ENCODE measurements around the gene OR1B1.

DNA sequence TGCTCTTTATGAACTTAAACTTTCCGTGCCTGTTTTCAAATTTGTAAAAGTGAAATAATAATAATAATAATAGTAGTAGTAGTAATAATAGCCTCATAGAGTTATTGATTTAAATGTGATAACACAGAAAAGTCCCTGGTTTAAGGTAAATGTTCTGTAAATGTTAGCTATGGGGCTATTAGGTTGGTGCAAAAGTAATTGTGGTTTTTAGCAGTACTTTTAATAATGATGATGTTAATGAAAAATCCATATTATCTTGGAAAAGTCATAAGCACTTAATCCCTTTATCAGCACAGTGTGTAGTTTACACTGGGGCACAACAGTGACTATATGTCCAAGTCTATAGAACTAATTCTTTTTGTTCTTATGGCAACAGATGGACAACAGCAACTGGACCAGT is 43.1 kb downstream of the OR1B1 start, which contains the start of gene OR1Q1:
- TF ChIP-seq, protein P1, sequence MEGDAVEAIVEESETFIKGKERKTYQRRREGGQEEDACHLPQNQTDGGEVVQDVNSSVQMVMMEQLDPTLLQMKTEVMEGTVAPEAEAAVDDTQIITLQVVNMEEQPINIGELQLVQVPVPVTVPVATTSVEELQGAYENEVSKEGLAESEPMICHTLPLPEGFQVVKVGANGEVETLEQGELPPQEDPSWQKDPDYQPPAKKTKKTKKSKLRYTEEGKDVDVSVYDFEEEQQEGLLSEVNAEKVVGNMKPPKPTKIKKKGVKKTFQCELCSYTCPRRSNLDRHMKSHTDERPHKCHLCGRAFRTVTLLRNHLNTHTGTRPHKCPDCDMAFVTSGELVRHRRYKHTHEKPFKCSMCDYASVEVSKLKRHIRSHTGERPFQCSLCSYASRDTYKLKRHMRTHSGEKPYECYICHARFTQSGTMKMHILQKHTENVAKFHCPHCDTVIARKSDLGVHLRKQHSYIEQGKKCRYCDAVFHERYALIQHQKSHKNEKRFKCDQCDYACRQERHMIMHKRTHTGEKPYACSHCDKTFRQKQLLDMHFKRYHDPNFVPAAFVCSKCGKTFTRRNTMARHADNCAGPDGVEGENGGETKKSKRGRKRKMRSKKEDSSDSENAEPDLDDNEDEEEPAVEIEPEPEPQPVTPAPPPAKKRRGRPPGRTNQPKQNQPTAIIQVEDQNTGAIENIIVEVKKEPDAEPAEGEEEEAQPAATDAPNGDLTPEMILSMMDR (IDR thresholded peaks at IDR 0.05; ENCODE audit: borderline replicate concordance, extremely low read depth, low read length, poor library complexity, severe bottlenecking) = no peak
- TF ChIP-seq EZH2 (IDR thresholded peaks at IDR 0.05; ENCODE audit: borderline replicate concordance, low read depth, low read length, severe bottlenecking) = no peak

Data from DND-41 (cell line).